NCI-H526 treated with DMSO at 0.1 percent for 48 hours (cell line): ENCODE data around the gene TRAPPC2B.
A peak's percentile ranks its signal among the peaks of the same experiment; 100 is the strongest.

ENCODE experiments used
- DNase-seq: peaks from one replicate; lab custom pipeline; 2025; lab: John Stamatoyannopoulos, UW

Gene TRAPPC2B

GRCh38 chr19:57362997-57363687 is at the start of gene TRAPPC2B, which contains the start of gene ZNF547:
Gene TRAPPC2B, plus strand, starts transcription at chr19:57363551. Its CDS starts 1,283 bp downstream, at chr19:57364834.
Gene ZNF547, plus strand, starts transcription at chr19:57363551. Its CDS starts 5,005 bp downstream, at chr19:57368556.
- peak; percentile 97 for DNase-seq

- DNase-seq = no peak
Observed at GRCh38 chr19:57314146-57314545, 49.2 kb upstream of the TRAPPC2B start.

GRCh38 chr19:57317503-57317902 is 45.8 kb upstream of the TRAPPC2B start:
- no peak for DNase-seq

GRCh38 chr19:57319869-57320179 is 43.5 kb upstream of the TRAPPC2B start:
- DNase-seq = no peak

GRCh38 chr19:57320180-57321084 is 42.9 kb upstream of the TRAPPC2B start, which contains the start of gene ZNF543:
Gene ZNF543, plus strand, starts transcription at chr19:57320472. Its CDS starts 382 bp downstream, at chr19:57320854.
- DNase-seq = peak; percentile 90

- DNase-seq = no peak
Observed at GRCh38 chr19:57321116-57321515, 42.2 kb upstream of the TRAPPC2B start.

- no peak for DNase-seq
Observed at GRCh38 chr19:57321751-57322150, 41.6 kb upstream of the TRAPPC2B start.

GRCh38 chr19:57324992-57325391 is 38.4 kb upstream of the TRAPPC2B start:
- no peak for DNase-seq

GRCh38 chr19:57327993-57328392 is 35.4 kb upstream of the TRAPPC2B start:
- DNase-seq = no peak

- no peak for DNase-seq
Observed at GRCh38 chr19:57334191-57334590, 29.2 kb upstream of the TRAPPC2B start.

- no peak for DNase-seq
Observed at GRCh38 chr19:57338877-57339276, 24.5 kb upstream of the TRAPPC2B start.

GRCh38 chr19:57342582-57342981 is 20.8 kb upstream of the TRAPPC2B start:
- DNase-seq = no peak

- DNase-seq = no peak
Observed at GRCh38 chr19:57348136-57348535, 15.2 kb upstream of the TRAPPC2B start.

- peak; percentile 89 for DNase-seq
Observed at GRCh38 chr19:57350877-57351805, 12.2 kb upstream of the TRAPPC2B start, which contains the start of gene ZNF304. Gene ZNF304, plus strand, starts transcription at chr19:57351271. Its CDS starts 394 bp downstream, at chr19:57351665.

GRCh38 chr19:57351867-57352266 is 11.5 kb upstream of the TRAPPC2B start:
- no peak for DNase-seq

GRCh38 chr19:57355916-57356315 is 7.4 kb upstream of the TRAPPC2B start:
- no peak for DNase-seq

- no peak for DNase-seq
Observed at GRCh38 chr19:57357406-57357805, 5.9 kb upstream of the TRAPPC2B start.

GRCh38 chr19:57359300-57359699 is 4.1 kb upstream of the TRAPPC2B start:
- no peak for DNase-seq

GRCh38 chr19:57362419-57362818 is 932 bp upstream of the TRAPPC2B start:
- no peak for DNase-seq

- DNase-seq = no peak
Observed at GRCh38 chr19:57363688-57364181, 384 bp downstream of the TRAPPC2B start.

GRCh38 chr19:57366776-57367175 is 3.4 kb downstream of the TRAPPC2B start:
- DNase-seq = no peak

- no peak for DNase-seq
Observed at GRCh38 chr19:57374179-57374578, 10.8 kb downstream of the TRAPPC2B start.
